WTC11 (cell line): ENCODE results near the gene GORASP1.

Experiments
- CTCF ChIP-seq: fragments of 200-600 bp; IDR thresholded peaks from 2 replicates; pipeline ENCODE4 v1.8.0; 2022; ENCODE audit warnings: antibody characterized with exemption
- ESRRA ChIP-seq: sonication (generic); formaldehyde crosslinking; IDR thresholded peaks from 2 replicates; pipeline ENCODE4 v1.8.1; 2022; ENCODE audit warnings: mild to moderate bottlenecking, missing genetic modification reagents, borderline replicate concordance

GRCh38 chr3:39150148-39150802 is 42.8 kb upstream of the GORASP1 start:
- TF ChIP-seq CTCF (no peak), ESRRA (no peak)
